H1 (cell line): Measurements from ENCODE around the gene LRP8. TPM values are rescaled to one million over a fixed set of nuclear protein-coding genes. Genes with fewer than 3 reads are reported as not detected.

ENCODE experiments used
- GABPA ChIP-seq: IDR thresholded peaks from 2 replicates; pipeline ENCODE4 v1.6.1; 2011; ENCODE audit warnings: mild to moderate bottlenecking, low read length, moderate library complexity, borderline replicate concordance; ENCODE audit not compliant: insufficient read depth
- polyA plus RNA-seq, 7 experiments: library from polyadenylated mRNA; depleted of rRNA in 3 of 7; stranded (reverse) in 5 of 7; unstranded in 2 of 7; fragments of >200 nt in 5 of 7; fragments of 200-250 nt in 2 of 7; gene quantifications; 1 replicate in 5 of 7; 2 replicates in 1 of 7; 4 replicates in 1 of 7; pipeline versions ENCODE4 v1.2.1 to v1.2.3, GENCODE V29; 2011 to 2013; ENCODE audit warnings: missing spikeins in 2 of 7, mixed read lengths in 2 of 7
- total RNA-seq: library from RNA; stranded (reverse); fragmentation: NEBNext Ultra II Directional; extraction: Animal tissue kit (Norgen Biotek cat#: 25700); gene quantifications from 2 replicates; pipeline ENCODE4 v1.2.1, GENCODE V29; 2021

LRP8 gene
- total and polyA plus RNA-seq, 2 of the 8 experiments (the other 6 are each of a cell fraction or from before 2014, with no cell fraction given): 63.2 to 66.4 TPM

- no peak for TF ChIP-seq GABPA
These were observed 86.0 kb downstream of the LRP8 start (continued) for GRCh38 chr1:53241828-53242227.
